ENCODE data around the gene RABGEF1. TPM values are rescaled to one million over a fixed set of nuclear protein-coding genes. Genes with fewer than 3 reads are reported as not detected.
A peak's percentile ranks its signal among the peaks of the same experiment; 100 is the strongest.
"Not testable (repeated sequence)": the region's sequence is repeated elsewhere in the genome, so short reads cannot be mapped to it uniquely, and the experiment has no call there.

The RABGEF1 gene
- total and polyA plus RNA-seq, 7 donors = 10.2 to 47.2 (median 36.4) TPM

- intact Hi-C loops (cut with DNase I); H3K27me3 ChIP-seq; H3K27ac ChIP-seq; DNase-seq; H3K36me3 ChIP-seq; H3K9me3 ChIP-seq; H3K4me3 ChIP-seq: not testable (repeated sequence)
- peaks cover 0 to 23% (median 10%) of the 10 kb centered on the region in 4 donors for H3K4me1 ChIP-seq
- whole genome bisulfite sequencing, 2 donors = no CpG with 5 or more reads among the region's 1 CpG
These were observed 24.4 kb downstream of the RABGEF1 start for GRCh38 chr7:66764905-66765304.

- H3K4me1 ChIP-seq = peaks cover 0 to 28% (median 14%) of the 10 kb centered on the region in 4 donors
- WGBS, 2 donors = 15 to 46% methylated on average over 5 of the region's 6 CpGs
- DNase-seq; H3K36me3 ChIP-seq; H3K27ac ChIP-seq; H3K4me3 ChIP-seq; H3K27me3 ChIP-seq; intact Hi-C loops (cut with DNase I); H3K9me3 ChIP-seq: not testable (repeated sequence)
These were observed 24.9 kb downstream of the RABGEF1 start for GRCh38 chr7:66765322-66766025.

GRCh38 chr7:66766041-66766440, 25.5 kb downstream of the RABGEF1 start:
- Histone ChIP-seq H3K27me3 (no peaks in the 10 kb centered on the region), H3K36me3 (no peaks in the 10 kb centered on the region), H3K4me3 (no peak overlapping the region), H3K27ac (no peak overlapping the region), H3K4me1 (peaks cover 0 to 31% (median 15%) of the 10 kb centered on the region in 4 donors), H3K9me3 (no peaks in the 10 kb centered on the region)
- no peak for TF ChIP-seq POLR2AphosphoS5 (IDR thresholded peaks at IDR 0.05)
- 95 to 96% methylated on average over 5 of the region's 5 CpGs for WGBS, 2 donors
- DNase-seq = no peak
- intact Hi-C loops (cut with DNase I) = no loop called here

GRCh38 chr7:66767486-66767885, 27.0 kb downstream of the RABGEF1 start:
- H3K36me3 ChIP-seq; DNase-seq; H3K9me3 ChIP-seq; H3K4me3 ChIP-seq; H3K27ac ChIP-seq; H3K27me3 ChIP-seq; intact Hi-C loops (cut with DNase I): not testable (repeated sequence)
- peaks cover 0 to 31% (median 15%) of the 10 kb centered on the region in 4 donors for H3K4me1 ChIP-seq

GRCh38 chr7:66768865-66769832, 28.6 kb downstream of the RABGEF1 start:
- peak overlapping the region in 1 of 4 donors; percentile 27 for H3K27ac ChIP-seq
- H3K4me3 ChIP-seq = no peak overlapping the region
- peaks cover 0 to 8% (median 0%) of the 10 kb centered on the region in 4 donors for H3K36me3 ChIP-seq
- TF ChIP-seq EP300 (IDR thresholded peaks at IDR 0.05) (no peak), CTCF (IDR thresholded peaks at IDR 0.05) (no peak), POLR2A (IDR thresholded peaks at IDR 0.05) (no peak), POLR2AphosphoS5 (IDR thresholded peaks at IDR 0.05) (no peak)
- no peaks in the 10 kb centered on the region for H3K27me3 ChIP-seq
- peaks cover 0 to 31% (median 15%) of the 10 kb centered on the region in 4 donors for H3K4me1 ChIP-seq
- no peak for DNase-seq
- no peaks in the 10 kb centered on the region for H3K9me3 ChIP-seq
- 56 to 61% methylated on average over 5 of the region's 5 CpGs for WGBS, 2 donors
- intact Hi-C loops (cut with DNase I) = no loop called here

GRCh38 chr7:66769833-66770512, 29.4 kb downstream of the RABGEF1 start:
- intact Hi-C loops (cut with DNase I) = no loop called here
- Histone ChIP-seq H3K27ac (peak overlapping the region in 3 of 4 donors; percentile 27 to 63 (median 33)), H3K4me3 (no peak overlapping the region), H3K36me3 (peaks cover 0 to 16% (median 2%) of the 10 kb centered on the region in 4 donors), H3K4me1 (peaks cover 0 to 31% (median 15%) of the 10 kb centered on the region in 4 donors), H3K9me3 (no peaks in the 10 kb centered on the region), H3K27me3 (no peaks in the 10 kb centered on the region)
- TF ChIP-seq POLR2A (IDR thresholded peaks at IDR 0.05) (no peak), POLR2AphosphoS5 (IDR thresholded peaks at IDR 0.05) (peak in 3 of 4 donors; percentile 33 to 54 (median 49))
- 71 to 86% methylated on average over 5 of the region's 5 CpGs for whole genome bisulfite sequencing, 2 donors
- no peak for DNase-seq

- WGBS, 2 donors = 95% methylated on average over 9 of the region's 9 CpGs
- intact Hi-C loops (cut with DNase I) = no loop called here
- peaks cover 5 to 34% (median 16%) of the 10 kb centered on the region in 4 donors for H3K36me3 ChIP-seq
These were observed 31.3 kb downstream of the RABGEF1 start for GRCh38 chr7:66771795-66772194.

GRCh38 chr7:66773744-66774143, 33.2 kb downstream of the RABGEF1 start:
- intact Hi-C loops (cut with DNase I); H3K9me3 ChIP-seq; H3K27me3 ChIP-seq; DNase-seq; H3K27ac ChIP-seq; H3K4me3 ChIP-seq: not testable (repeated sequence)
- Histone ChIP-seq H3K4me1 (peaks cover 0 to 18% (median 15%) of the 10 kb centered on the region in 4 donors), H3K36me3 (peaks cover 5 to 54% (median 19%) of the 10 kb centered on the region in 4 donors)
- 95 to 96% methylated on average over 4 of the region's 4 CpGs for WGBS, 2 donors

More at GRCh38 chr7:66771795-66772194, 31.3 kb downstream of the RABGEF1 start:
- TF ChIP-seq CTCF (IDR thresholded peaks at IDR 0.05) (no peak), POLR2A (IDR thresholded peaks at IDR 0.05) (no peak), EP300 (IDR thresholded peaks at IDR 0.05) (no peak), POLR2AphosphoS5 (IDR thresholded peaks at IDR 0.05) (no peak)
- H3K4me1 ChIP-seq = peaks cover 0 to 31% (median 15%) of the 10 kb centered on the region in 4 donors
- DNase-seq = no peak
- H3K9me3 ChIP-seq = no peaks in the 10 kb centered on the region
- H3K27ac ChIP-seq = no peak overlapping the region
- H3K4me3 ChIP-seq = no peak overlapping the region
- no peaks in the 10 kb centered on the region for H3K27me3 ChIP-seq

- H3K4me1 ChIP-seq; H3K27me3 ChIP-seq; H3K4me3 ChIP-seq; intact Hi-C loops (cut with DNase I); DNase-seq; H3K9me3 ChIP-seq; H3K27ac ChIP-seq: not testable (repeated sequence)
- H3K36me3 ChIP-seq = peaks cover 5 to 75% (median 19%) of the 10 kb centered on the region in 4 donors
- WGBS, 2 donors = 97 to 98% methylated on average over 5 of the region's 5 CpGs
These were observed 35.9 kb downstream of the RABGEF1 start for GRCh38 chr7:66776383-66776782.
